Hepatocyte (in vitro differentiated cells): ENCODE measurements around the gene PTPRN2. TPM values are rescaled to one million over a fixed set of nuclear protein-coding genes. Genes with fewer than 3 reads are reported as not detected.

Experiments used
- DNase-seq: peaks from one replicate; pipeline ENCODE4 v3.0.0-alpha.2; 2016; ENCODE audit warnings: low spot score
- H2AFZ ChIP-seq: fragments of 200-600 bp; sonication (generic); 2 replicates; pipeline ENCODE4 v1.6.0; 2016; ENCODE audit warnings: antibody characterized with exemption, mild to moderate bottlenecking
- H3K27ac ChIP-seq: fragments of 200-600 bp; sonication (generic); 2 replicates; pipeline ENCODE4 v1.5.1; 2016; ENCODE audit warnings: mild to moderate bottlenecking
- H3K27me3 ChIP-seq: fragments of 200-600 bp; sonication (generic); 2 replicates; pipeline ENCODE4 v1.6.1; 2016
- H3K36me3 ChIP-seq: fragments of 200-600 bp; sonication (generic); replicated peaks from 2 replicates; pipeline ENCODE4 v1.5.1; 2016; ENCODE audit warnings: low read depth; ENCODE audit not compliant: insufficient read depth
- H3K4me1 ChIP-seq: fragments of 200-600 bp; sonication (generic); 2 replicates; pipeline ENCODE4 v1.5.1; 2016; ENCODE audit warnings: mild to moderate bottlenecking, moderate library complexity; ENCODE audit not compliant: insufficient read depth
- H3K4me2 ChIP-seq: fragments of 200-600 bp; sonication (generic); 2 replicates; pipeline ENCODE4 v1.6.0; 2016
- H3K4me3 ChIP-seq: fragments of 200-600 bp; sonication (generic); 2 replicates; pipeline ENCODE4 v1.5.1; 2016; ENCODE audit warnings: mild to moderate bottlenecking
- H3K79me2 ChIP-seq: fragments of 200-600 bp; sonication (generic); 2 replicates; pipeline ENCODE4 v1.6.0; 2017; ENCODE audit warnings: mild to moderate bottlenecking
- H3K9me2 ChIP-seq: fragments of 200-600 bp; sonication (generic); replicated peaks from 2 replicates; pipeline ENCODE4 v1.6.0; 2017; ENCODE audit warnings: mild to moderate bottlenecking; ENCODE audit not compliant: insufficient read depth
- H3K9me3 ChIP-seq: fragments of 200-600 bp; sonication (generic); 2 replicates; pipeline ENCODE4 v1.5.1; 2016; ENCODE audit warnings: low read depth, mild to moderate bottlenecking
- H4K20me1 ChIP-seq: fragments of 200-600 bp; sonication (generic); 2 replicates; pipeline ENCODE4 v1.6.0; 2016; ENCODE audit warnings: mild to moderate bottlenecking; ENCODE audit not compliant: insufficient read depth, poor library complexity, severe bottlenecking
- CTCF ChIP-seq: fragments of 200-600 bp; sonication (generic); IDR thresholded peaks from 2 replicates; pipeline ENCODE4 v1.5.1; 2016; ENCODE audit warnings: antibody characterized with exemption, mild to moderate bottlenecking; ENCODE audit not compliant: poor library complexity
- EZH2 ChIP-seq: fragments of 200-600 bp; sonication (generic); IDR thresholded peaks from 2 replicates; pipeline ENCODE4 v1.6.1; 2016; ENCODE audit warnings: antibody characterized with exemption, mild to moderate bottlenecking, borderline replicate concordance
- EZH2phosphoT487 ChIP-seq: fragments of 200-600 bp; sonication (generic); IDR thresholded peaks from one replicate; pipeline ENCODE4 v1.6.1; 2018; ENCODE audit warnings: antibody characterized with exemption, mild to moderate bottlenecking, low read depth, moderate library complexity; ENCODE audit not compliant: unreplicated experiment, severe bottlenecking
- WGBS: methylation state at CpG from one replicate; pipeline ENCODE4 v1.1.6; 2016; ENCODE audit warnings: low lambda C conversion rate; ENCODE audit errors: missing lambda C conversion rate; 5-methylcytosine and 5-hydroxymethylcytosine counted together
- polyA plus RNA-seq: library from polyadenylated mRNA; unstranded; fragments of >200 nt; fragmentation: Nextera tagmentation; extraction: Ambion mirVana; gene quantifications from 2 replicates; pipeline ENCODE4 v1.2.1, GENCODE V29; 2016
- total RNA-seq: library from RNA; depleted of rRNA; stranded (reverse); fragments of >200 nt; gene quantifications from 2 replicates; pipeline ENCODE4 v1.2.3, GENCODE V29; 2014

The PTPRN2 gene
- total and polyA plus RNA-seq, 2 experiments from 2014 or later: 2.1 to 3.3 TPM

DNA sequence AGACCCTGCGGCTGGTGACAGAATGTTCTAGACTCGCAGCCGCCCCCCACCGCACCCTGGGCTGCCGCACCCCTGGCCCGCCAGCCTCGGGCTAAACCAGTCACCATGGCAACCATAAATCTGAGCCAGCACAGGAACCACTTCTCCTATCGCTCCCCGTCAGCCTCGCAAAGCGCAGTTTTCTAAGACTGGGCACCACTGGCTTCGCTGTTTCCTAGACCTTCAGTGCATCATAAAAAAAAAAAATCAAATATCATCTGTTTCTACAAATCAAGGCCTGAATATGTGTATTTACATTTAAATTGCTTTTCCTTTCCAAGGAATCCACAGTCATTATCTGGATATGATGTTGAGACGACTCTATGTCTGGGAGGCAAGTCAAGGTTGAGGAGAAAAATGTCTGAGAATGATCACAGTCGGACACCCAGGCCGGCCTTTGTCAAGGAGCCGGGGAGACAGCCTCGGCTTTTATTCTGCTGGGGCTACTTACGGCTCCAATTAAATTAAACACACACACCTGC is 99.9 kb downstream of the PTPRN2 start:
- H3K9me3 ChIP-seq: no peaks in the 10 kb centered on the region
- no peak overlapping the region for H3K27ac ChIP-seq
- no peaks in the 10 kb centered on the region for H3K4me1 ChIP-seq
- H2AFZ ChIP-seq: no peak overlapping the region
- TF ChIP-seq EZH2 (no peak), EZH2phosphoT487 (no peak), CTCF (no peak)
- H3K27me3 ChIP-seq: no peaks in the 10 kb centered on the region
- 81% methylated on average over 18 of the region's 18 CpGs for WGBS
- H3K9me2 ChIP-seq: no peaks in the 10 kb centered on the region
- no peak for DNase-seq
- H3K79me2 ChIP-seq: no peaks in the 10 kb centered on the region
- H4K20me1 ChIP-seq: no peaks in the 10 kb centered on the region
- H3K4me2 ChIP-seq: no peak overlapping the region
- H3K36me3 ChIP-seq: no peaks in the 10 kb centered on the region
- H3K4me3 ChIP-seq: no peak overlapping the region

GRCh38 chr7:158486919-158487318 is 100.7 kb downstream of the PTPRN2 start:
- H3K4me2 ChIP-seq: no peak overlapping the region
- 94% methylated on average over 8 of the region's 8 CpGs for WGBS
- no peak overlapping the region for H3K4me3 ChIP-seq
- TF ChIP-seq EZH2 (no peak), CTCF (no peak), EZH2phosphoT487 (no peak)
- DNase-seq: no peak
- no peaks in the 10 kb centered on the region for H4K20me1 ChIP-seq
- H3K9me2 ChIP-seq: no peaks in the 10 kb centered on the region
- H3K9me3 ChIP-seq: no peaks in the 10 kb centered on the region
- H3K27ac ChIP-seq: no peak overlapping the region
- H3K79me2 ChIP-seq: no peaks in the 10 kb centered on the region
- no peaks in the 10 kb centered on the region for H3K27me3 ChIP-seq
- no peaks in the 10 kb centered on the region for H3K36me3 ChIP-seq
- no peaks in the 10 kb centered on the region for H3K4me1 ChIP-seq
- no peak overlapping the region for H2AFZ ChIP-seq

GRCh38 chr7:158484801-158485531 is 102.7 kb downstream of the PTPRN2 start:
- Histone ChIP-seq H2AFZ (no peak overlapping the region), H3K27ac (no peak overlapping the region)
- 94% methylated on average over 29 of the region's 50 CpGs for WGBS

More at GRCh38 chr7:158484801-158485531, 102.7 kb downstream of the PTPRN2 start:
- Histone ChIP-seq H3K4me3 (no peak overlapping the region), H3K4me2 (no peak overlapping the region), H3K36me3 (no peaks in the 10 kb centered on the region), H3K4me1 (no peaks in the 10 kb centered on the region), H3K9me3 (no peaks in the 10 kb centered on the region), H3K9me2 (no peaks in the 10 kb centered on the region), H4K20me1 (no peaks in the 10 kb centered on the region), H3K79me2 (no peaks in the 10 kb centered on the region), H3K27me3 (no peaks in the 10 kb centered on the region)
- no peak for TF ChIP-seq CTCF
- TF ChIP-seq EZH2: no peak
- no peak for TF ChIP-seq EZH2phosphoT487
- no peak for DNase-seq
